ENCODE measurements around the gene CELF1. TPM values are rescaled to one million over a fixed set of nuclear protein-coding genes. Genes with fewer than 3 reads are reported as not detected.

CELF1 gene
- polyA plus RNA-seq, 1 donor (not counting 4 experiments of a cell fraction or from before 2014, with no cell fraction given), result 110 TPM

GRCh38 chr11:47591764-47592163 is 38.8 kb upstream of the CELF1 start:
- no peak for FAIRE-seq

DNA sequence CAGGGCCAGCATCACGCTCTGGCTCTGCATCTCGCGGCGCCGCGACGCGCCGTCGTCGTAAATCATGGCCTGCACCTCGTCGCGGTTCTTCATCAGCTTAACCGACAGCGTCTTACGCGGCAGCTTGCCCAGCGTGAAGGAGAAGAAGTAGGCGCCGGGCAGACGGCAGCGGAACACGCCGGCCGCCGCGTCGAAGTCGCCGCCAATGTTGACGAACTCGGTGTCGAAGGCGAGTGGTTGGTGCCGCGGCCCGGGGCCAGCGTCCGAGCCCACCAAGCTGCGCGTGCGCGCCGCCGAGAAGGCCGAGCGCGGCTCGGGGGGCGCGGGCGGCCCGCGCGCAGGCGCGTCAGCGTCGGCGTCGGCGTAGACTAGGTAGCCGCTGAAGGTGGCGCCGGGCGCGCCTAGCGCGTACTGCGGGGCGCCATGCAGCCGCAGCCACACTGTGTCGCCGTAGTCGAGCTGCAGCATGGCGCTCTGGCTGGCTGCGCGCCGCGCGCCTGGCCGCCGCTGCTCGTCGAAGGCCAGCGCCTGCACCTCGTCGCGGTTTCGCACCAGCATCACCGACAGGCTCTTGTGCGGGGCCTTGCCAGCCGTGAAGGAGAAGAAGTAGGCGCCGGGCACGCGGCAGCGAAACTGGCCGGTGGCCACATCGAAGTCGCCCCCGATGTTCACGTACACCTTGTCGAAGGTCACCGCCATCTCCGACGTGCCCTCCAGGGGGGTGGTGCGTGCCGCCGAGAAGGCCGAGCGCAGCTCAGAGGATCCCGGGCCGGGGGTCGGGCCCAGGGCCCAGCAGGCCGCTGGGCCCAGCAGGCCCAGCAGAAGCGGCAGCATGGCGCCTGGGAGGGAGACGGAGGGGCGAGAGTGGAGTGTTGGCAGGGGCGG is 37.3 kb upstream of the CELF1 start:
- no peak for DNase-seq (ENCODE audit: low read depth, low spot score)
- Histone ChIP-seq H3K27me3 (ENCODE audit: control insufficient read depth, extremely low read depth, insufficient read depth, low read length) (peaks cover 56% of the 10 kb centered on the region), H3K9ac (ENCODE audit: control insufficient read depth, extremely low read depth, insufficient read depth, low read length) (no peak overlapping the region), H3K36me3 (ENCODE audit: control insufficient read depth in 2 of 2, extremely low read depth in 1 of 2, insufficient read depth in 2 of 2, low read length in 2 of 2) (no peaks in the 10 kb centered on the region), H4K20me1 (ENCODE audit: control insufficient read depth, extremely low read depth, insufficient read depth, low read length) (peaks cover 3% of the 10 kb centered on the region), H3K4me3 (ENCODE audit: control insufficient read depth in 2 of 3, extremely low read depth in 1 of 3, insufficient read depth in 2 of 3, low read depth in 1 of 3, low read length in 3 of 3) (no peak overlapping the region), H3K27ac (ENCODE audit: control insufficient read depth, insufficient read depth, low read length) (no peak overlapping the region), H3K9me1 (ENCODE audit: control insufficient read depth, extremely low read depth, insufficient read depth, low read length) (no peaks in the 10 kb centered on the region), H3K4me1 (ENCODE audit: control insufficient read depth, extremely low read depth, insufficient read depth, low read length) (peaks cover 3% of the 10 kb centered on the region), H3K4me2 (ENCODE audit: control insufficient read depth, extremely low read depth, insufficient read depth, low read depth, low read length) (no peak overlapping the region), H2AFZ (ENCODE audit: control insufficient read depth, low read length) (peak overlapping the region; percentile 46), H3K9me3 (ENCODE audit: control insufficient read depth, low read depth, low read length) (no peaks in the 10 kb centered on the region), H3K79me2 (ENCODE audit: control insufficient read depth, insufficient read depth, low read length) (no peaks in the 10 kb centered on the region)
- dilution Hi-C loops (cut with MboI; ENCODE audit: extremely low pct_ligation_motif_present, low sequenced_read_pairs), result no loop called here
- TF ChIP-seq EZH2 (IDR thresholded peaks at IDR 0.05; ENCODE audit: low read length) (peak; percentile 62), CTCF (optimal IDR thresholded peaks at IDR 0.05 in 1 of 3, IDR thresholded peaks at IDR 0.05 in 1 of 3, conservative IDR thresholded peaks at IDR 0.05 in 1 of 3; ENCODE audit: extremely low read depth in 1 of 3, insufficient read depth in 2 of 3, low read length in 3 of 3) (no peak)
- no peak for FAIRE-seq

More at GRCh38 chr11:47591764-47592163, 38.8 kb upstream of the CELF1 start:
- Histone ChIP-seq H3K4me1 (ENCODE audit: control insufficient read depth, extremely low read depth, insufficient read depth, low read length) (peaks cover 3% of the 10 kb centered on the region), H4K20me1 (ENCODE audit: control insufficient read depth, extremely low read depth, insufficient read depth, low read length) (peaks cover 3% of the 10 kb centered on the region), H3K36me3 (ENCODE audit: control insufficient read depth in 2 of 2, extremely low read depth in 1 of 2, insufficient read depth in 2 of 2, low read length in 2 of 2) (no peaks in the 10 kb centered on the region), H3K79me2 (ENCODE audit: control insufficient read depth, insufficient read depth, low read length) (no peaks in the 10 kb centered on the region), H3K4me2 (ENCODE audit: control insufficient read depth, extremely low read depth, insufficient read depth, low read depth, low read length) (no peak overlapping the region), H2AFZ (ENCODE audit: control insufficient read depth, low read length) (no peak overlapping the region), H3K27ac (ENCODE audit: control insufficient read depth, insufficient read depth, low read length) (no peak overlapping the region), H3K4me3 (ENCODE audit: control insufficient read depth in 2 of 3, extremely low read depth in 1 of 3, insufficient read depth in 2 of 3, low read depth in 1 of 3, low read length in 3 of 3) (no peak overlapping the region), H3K9me3 (ENCODE audit: control insufficient read depth, low read depth, low read length) (no peaks in the 10 kb centered on the region), H3K9ac (ENCODE audit: control insufficient read depth, extremely low read depth, insufficient read depth, low read length) (no peak overlapping the region), H3K27me3 (ENCODE audit: control insufficient read depth, extremely low read depth, insufficient read depth, low read length) (peaks cover 66% of the 10 kb centered on the region), H3K9me1 (ENCODE audit: control insufficient read depth, extremely low read depth, insufficient read depth, low read length) (no peaks in the 10 kb centered on the region)
- TF ChIP-seq EZH2 (IDR thresholded peaks at IDR 0.05; ENCODE audit: low read length), result no peak
- no peak for TF ChIP-seq CTCF (optimal IDR thresholded peaks at IDR 0.05 in 1 of 3, IDR thresholded peaks at IDR 0.05 in 1 of 3, conservative IDR thresholded peaks at IDR 0.05 in 1 of 3; ENCODE audit: extremely low read depth in 1 of 3, insufficient read depth in 2 of 3, low read length in 3 of 3)
- dilution Hi-C loops (cut with MboI; ENCODE audit: extremely low pct_ligation_motif_present, low sequenced_read_pairs), result no loop called here
- no peak for DNase-seq (ENCODE audit: low read depth, low spot score)

Measured in keratinocyte (primary cell).